ENCODE results near the gene SENP8. TPM values are rescaled to one million over a fixed set of nuclear protein-coding genes. Genes with fewer than 3 reads are reported as not detected.

Gene SENP8
- total RNA-seq, 1 experiment from 2014 or later = 2.0 TPM

DNA sequence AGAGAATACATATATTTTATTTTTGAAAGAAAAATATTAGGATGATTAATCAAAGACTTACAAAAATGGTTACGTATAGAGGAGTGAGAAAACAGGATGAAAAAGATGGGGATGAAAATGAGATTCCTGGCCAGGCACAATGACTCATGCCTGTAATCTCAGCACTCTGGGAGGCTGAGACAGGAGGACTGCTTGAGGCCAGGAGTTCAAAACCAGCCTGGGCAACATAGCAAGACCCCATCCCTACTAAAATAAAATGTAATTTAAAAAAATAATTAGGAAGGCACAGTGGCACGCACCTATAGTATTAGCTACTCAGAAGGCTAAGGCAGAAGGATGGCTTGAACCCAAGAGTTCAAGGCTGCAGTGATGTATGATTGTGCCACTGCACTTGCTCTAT lies 12.1 kb upstream of the SENP8 start:
- H3K27ac ChIP-seq (ENCODE audit: low read depth, low read length, poor library complexity, severe bottlenecking) = no peak overlapping the region
- ChIA-PET POLR2A (ENCODE audit: low non-redundant PET) (no interaction called here), CTCF (no interaction called here)
- no peaks in the 10 kb centered on the region for H3K9me3 ChIP-seq (ENCODE audit: low read depth, low read length, poor library complexity, severe bottlenecking)
- H3K36me3 ChIP-seq (ENCODE audit: insufficient read depth, low read length, poor library complexity, severe bottlenecking) = no peaks in the 10 kb centered on the region
- no peak for DNase-seq (ENCODE audit: low spot score)
- H3K4me1 ChIP-seq (ENCODE audit: insufficient read depth, low read length, poor library complexity, severe bottlenecking) = peaks cover 13% of the 10 kb centered on the region
- no peak overlapping the region for H3K4me3 ChIP-seq (ENCODE audit: low read depth, low read length, poor library complexity, severe bottlenecking)
- TF ChIP-seq, protein P1, sequence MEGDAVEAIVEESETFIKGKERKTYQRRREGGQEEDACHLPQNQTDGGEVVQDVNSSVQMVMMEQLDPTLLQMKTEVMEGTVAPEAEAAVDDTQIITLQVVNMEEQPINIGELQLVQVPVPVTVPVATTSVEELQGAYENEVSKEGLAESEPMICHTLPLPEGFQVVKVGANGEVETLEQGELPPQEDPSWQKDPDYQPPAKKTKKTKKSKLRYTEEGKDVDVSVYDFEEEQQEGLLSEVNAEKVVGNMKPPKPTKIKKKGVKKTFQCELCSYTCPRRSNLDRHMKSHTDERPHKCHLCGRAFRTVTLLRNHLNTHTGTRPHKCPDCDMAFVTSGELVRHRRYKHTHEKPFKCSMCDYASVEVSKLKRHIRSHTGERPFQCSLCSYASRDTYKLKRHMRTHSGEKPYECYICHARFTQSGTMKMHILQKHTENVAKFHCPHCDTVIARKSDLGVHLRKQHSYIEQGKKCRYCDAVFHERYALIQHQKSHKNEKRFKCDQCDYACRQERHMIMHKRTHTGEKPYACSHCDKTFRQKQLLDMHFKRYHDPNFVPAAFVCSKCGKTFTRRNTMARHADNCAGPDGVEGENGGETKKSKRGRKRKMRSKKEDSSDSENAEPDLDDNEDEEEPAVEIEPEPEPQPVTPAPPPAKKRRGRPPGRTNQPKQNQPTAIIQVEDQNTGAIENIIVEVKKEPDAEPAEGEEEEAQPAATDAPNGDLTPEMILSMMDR (conservative IDR thresholded peaks at IDR 0.05; ENCODE audit: low read depth, low read length) = no peak
- TF ChIP-seq EZH2 (IDR thresholded peaks at IDR 0.05; ENCODE audit: borderline replicate concordance, low read depth, low read length, poor library complexity, severe bottlenecking) = no peak
- BruUV-seq (replicated peaks) = no TSS peak
- H3K27me3 ChIP-seq (replicated peaks; ENCODE audit: insufficient read depth, low read depth, low read length, poor library complexity) = no peaks in the 10 kb centered on the region
- intact Hi-C loops (cut with micrococcal nuclease; ENCODE audit: unreplicated experiment) = no loop called here

DNA sequence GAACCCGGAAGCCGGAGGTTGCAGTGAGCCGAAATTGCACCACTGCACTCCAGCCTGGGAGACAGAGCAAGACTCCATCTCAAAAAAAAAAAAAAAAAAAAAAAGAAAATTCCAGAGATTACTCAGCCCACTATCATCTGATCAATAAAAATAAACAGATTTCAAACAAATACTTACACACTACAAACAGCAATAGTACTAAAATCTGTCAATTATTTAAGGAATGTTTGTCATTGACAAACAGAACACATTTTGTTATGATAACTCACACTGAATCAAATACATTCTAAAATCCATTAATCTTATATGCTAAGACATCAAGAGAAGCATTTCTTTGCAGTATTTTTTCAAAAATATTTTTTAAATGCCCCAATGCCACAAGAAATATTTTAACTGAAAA lies 7.8 kb upstream of the SENP8 start:
- TF ChIP-seq, protein P1 (conservative IDR thresholded peaks at IDR 0.05; ENCODE audit: low read depth, low read length) = no peak
- no peak for TF ChIP-seq EZH2 (IDR thresholded peaks at IDR 0.05; ENCODE audit: borderline replicate concordance, low read depth, low read length, poor library complexity, severe bottlenecking)
- intact Hi-C loops (cut with micrococcal nuclease; ENCODE audit: unreplicated experiment) = no loop called here
- DNase-seq (ENCODE audit: low spot score) = no peak
- Histone ChIP-seq H3K4me1 (ENCODE audit: insufficient read depth, low read length, poor library complexity, severe bottlenecking) (no peaks in the 10 kb centered on the region), H3K4me3 (ENCODE audit: low read depth, low read length, poor library complexity, severe bottlenecking) (no peak overlapping the region), H3K27ac (ENCODE audit: low read depth, low read length, poor library complexity, severe bottlenecking) (no peak overlapping the region), H3K9me3 (ENCODE audit: low read depth, low read length, poor library complexity, severe bottlenecking) (no peaks in the 10 kb centered on the region), H3K27me3 (replicated peaks; ENCODE audit: insufficient read depth, low read depth, low read length, poor library complexity) (no peaks in the 10 kb centered on the region), H3K36me3 (ENCODE audit: insufficient read depth, low read length, poor library complexity, severe bottlenecking) (no peaks in the 10 kb centered on the region)
- BruUV-seq (replicated peaks) = no TSS peak
- CTCF ChIA-PET = no interaction called here
- POLR2A ChIA-PET (ENCODE audit: low non-redundant PET) = no interaction called here

DNA sequence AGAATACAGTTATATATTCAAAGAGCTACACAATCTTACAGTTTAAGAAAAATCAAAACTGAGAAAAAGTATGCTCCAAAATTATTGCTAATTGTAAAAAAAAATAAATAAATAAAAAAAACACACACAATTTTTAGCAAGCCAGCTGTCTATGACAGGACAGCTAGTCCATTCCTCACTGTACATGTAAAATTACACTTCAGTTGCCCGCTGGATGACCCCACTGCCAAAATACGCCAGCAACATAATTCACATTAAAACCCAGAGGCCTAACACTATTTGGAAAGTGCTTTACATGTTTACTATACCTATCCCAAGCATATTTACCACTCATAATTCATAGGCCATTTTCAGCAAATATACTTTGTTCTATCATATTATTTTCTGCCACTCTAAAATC lies 6.1 kb upstream of the SENP8 start:
- no peaks in the 10 kb centered on the region for H3K27me3 ChIP-seq (replicated peaks; ENCODE audit: insufficient read depth, low read depth, low read length, poor library complexity)
- no peak for TF ChIP-seq EZH2 (IDR thresholded peaks at IDR 0.05; ENCODE audit: borderline replicate concordance, low read depth, low read length, poor library complexity, severe bottlenecking)
- TF ChIP-seq, protein P1 (conservative IDR thresholded peaks at IDR 0.05; ENCODE audit: low read depth, low read length) = no peak
- H3K36me3 ChIP-seq (ENCODE audit: insufficient read depth, low read length, poor library complexity, severe bottlenecking) = no peaks in the 10 kb centered on the region
- CTCF ChIA-PET = interaction anchor here (0.7 kb wide), 1 partner anchor 42 kb away, joined by 3 read pairs; no protein-coding TSS in a partner anchor
- peaks cover 9% of the 10 kb centered on the region for H3K4me1 ChIP-seq (ENCODE audit: insufficient read depth, low read length, poor library complexity, severe bottlenecking)
- POLR2A ChIA-PET (ENCODE audit: low non-redundant PET) = no interaction called here
- no peak for DNase-seq (ENCODE audit: low spot score)
- H3K27ac ChIP-seq (ENCODE audit: low read depth, low read length, poor library complexity, severe bottlenecking) = no peak overlapping the region
- no TSS peak for BruUV-seq (replicated peaks)
- H3K4me3 ChIP-seq (ENCODE audit: low read depth, low read length, poor library complexity, severe bottlenecking) = no peak overlapping the region
- intact Hi-C loops (cut with micrococcal nuclease; ENCODE audit: unreplicated experiment) = no loop called here
- H3K9me3 ChIP-seq (ENCODE audit: low read depth, low read length, poor library complexity, severe bottlenecking) = no peaks in the 10 kb centered on the region

Data from A673 (cell line).